ENCODE data around the gene PDZD8.

PDZD8 gene

GRCh38 chr10:117268907-117269306 lies 106.3 kb downstream of the PDZD8 start:
- TF ChIP-seq CTCF (IDR thresholded peaks at IDR 0.05; ENCODE audit: low read depth, low read length) (no peak), POLR2A (IDR thresholded peaks at IDR 0.05; ENCODE audit: extremely low read depth, insufficient read length) (no peak), MYC (IDR thresholded peaks at IDR 0.05; ENCODE audit: low read depth, low read length) (no peak), MAX (IDR thresholded peaks at IDR 0.05; ENCODE audit: low read depth, low read length) (no peak)
- no peak overlapping the region for H3K4me3 ChIP-seq (ENCODE audit: low read depth, low read length)
- no peak for DNase-seq (ENCODE audit: low read depth)

GRCh38 chr10:117268258-117268657 lies 107.0 kb downstream of the PDZD8 start:
- no peak for TF ChIP-seq MAX (IDR thresholded peaks at IDR 0.05; ENCODE audit: low read depth, low read length)
- TF ChIP-seq POLR2A (IDR thresholded peaks at IDR 0.05; ENCODE audit: extremely low read depth, insufficient read length), result no peak
- TF ChIP-seq MYC (IDR thresholded peaks at IDR 0.05; ENCODE audit: low read depth, low read length), result no peak
- TF ChIP-seq CTCF (IDR thresholded peaks at IDR 0.05; ENCODE audit: low read depth, low read length), result no peak
- H3K4me3 ChIP-seq (ENCODE audit: low read depth, low read length), result no peak overlapping the region
- DNase-seq (ENCODE audit: low read depth), result no peak

GRCh38 chr10:117266812-117267211 lies 108.4 kb downstream of the PDZD8 start:
- TF ChIP-seq POLR2A (IDR thresholded peaks at IDR 0.05; ENCODE audit: extremely low read depth, insufficient read length) (no peak), MAX (IDR thresholded peaks at IDR 0.05; ENCODE audit: low read depth, low read length) (no peak), MYC (IDR thresholded peaks at IDR 0.05; ENCODE audit: low read depth, low read length) (no peak), CTCF (IDR thresholded peaks at IDR 0.05; ENCODE audit: low read depth, low read length) (no peak)
- no peak overlapping the region for H3K4me3 ChIP-seq (ENCODE audit: low read depth, low read length)

GRCh38 chr10:117266400-117266799 lies 108.8 kb downstream of the PDZD8 start:
- DNase-seq (ENCODE audit: low read depth), result no peak
- H3K4me3 ChIP-seq (ENCODE audit: low read depth, low read length), result no peak overlapping the region
- TF ChIP-seq MYC (IDR thresholded peaks at IDR 0.05; ENCODE audit: low read depth, low read length), result no peak
- TF ChIP-seq MAX (IDR thresholded peaks at IDR 0.05; ENCODE audit: low read depth, low read length), result no peak

More at GRCh38 chr10:117266812-117267211, 108.4 kb downstream of the PDZD8 start:
- DNase-seq (ENCODE audit: low read depth), result no peak

GRCh38 chr10:117264782-117265181 lies 110.5 kb downstream of the PDZD8 start:
- no peak overlapping the region for H3K4me3 ChIP-seq (ENCODE audit: low read depth, low read length)
- no peak for DNase-seq (ENCODE audit: low read depth)
- TF ChIP-seq CTCF (IDR thresholded peaks at IDR 0.05; ENCODE audit: low read depth, low read length) (no peak), MAX (IDR thresholded peaks at IDR 0.05; ENCODE audit: low read depth, low read length) (no peak), MYC (IDR thresholded peaks at IDR 0.05; ENCODE audit: low read depth, low read length) (no peak), POLR2A (IDR thresholded peaks at IDR 0.05; ENCODE audit: extremely low read depth, insufficient read length) (no peak)

- TF ChIP-seq CTCF (IDR thresholded peaks at IDR 0.05; ENCODE audit: low read depth, low read length), result no peak
- H3K4me3 ChIP-seq (ENCODE audit: low read depth, low read length), result no peak overlapping the region
- DNase-seq (ENCODE audit: low read depth), result no peak
Measured at GRCh38 chr10:117262903-117263293, 112.3 kb downstream of the PDZD8 start.
